Kidney epithelial cell (primary cell): ENCODE results near the gene CCM2L. TPM values are rescaled to one million over a fixed set of nuclear protein-coding genes. Genes with fewer than 3 reads are reported as not detected.

Experiments
- DNase-seq: peaks from one replicate; pipeline ENCODE4 v3.0.0-alpha.2; 2010; ENCODE audit warnings: low read depth
- H3K27me3 ChIP-seq: 2 replicates; pipeline ENCODE4 v1.6.0; 2011; ENCODE audit warnings: low read length; ENCODE audit not compliant: control insufficient read depth, insufficient read depth
- H3K36me3 ChIP-seq: 2 replicates; pipeline ENCODE4 v1.5.1; 2011; ENCODE audit warnings: low read length; ENCODE audit not compliant: control insufficient read depth, insufficient read depth
- H3K4me3 ChIP-seq: 2 replicates; pipeline ENCODE4 v1.5.1; 2011; ENCODE audit warnings: low read depth, mild to moderate bottlenecking, control low read depth, low read length
- CTCF ChIP-seq: IDR thresholded peaks from 2 replicates; pipeline ENCODE4 v1.5.1; 2011; ENCODE audit warnings: mild to moderate bottlenecking, moderate library complexity, low read length, control low read depth, inconsistent platforms; ENCODE audit not compliant: insufficient read depth, poor library complexity, severe bottlenecking
- total RNA-seq: library from RNA; depleted of rRNA; stranded (reverse); fragments of >200 nt; gene quantifications from 2 replicates; pipeline ENCODE4 v1.2.3, GENCODE V29; 2015

Gene CCM2L
- total RNA-seq, 1 donor from 2014 or later, result not detected

GRCh38 chr20:32040142-32040953, 30.1 kb downstream of the CCM2L start:
- H3K27me3 ChIP-seq, result peaks cover 6% of the 10 kb centered on the region
- no peak for DNase-seq
- TF ChIP-seq CTCF, result no peak

GRCh38 chr20:32045999-32046398, 35.8 kb downstream of the CCM2L start:
- TF ChIP-seq CTCF, result no peak
- Histone ChIP-seq H3K4me3 (no peak overlapping the region), H3K27me3 (peaks cover 11% of the 10 kb centered on the region), H3K36me3 (no peaks in the 10 kb centered on the region)
- DNase-seq, result no peak

More at GRCh38 chr20:32040142-32040953, 30.1 kb downstream of the CCM2L start:
- H3K4me3 ChIP-seq, result no peak overlapping the region
- no peaks in the 10 kb centered on the region for H3K36me3 ChIP-seq

- H3K27me3 ChIP-seq, result peaks cover 37% of the 10 kb centered on the region
- no peak overlapping the region for H3K4me3 ChIP-seq
Measured at GRCh38 chr20:32050324-32050841, 40.1 kb downstream of the CCM2L start.

GRCh38 chr20:32050851-32051556, 40.8 kb downstream of the CCM2L start:
- no peak for DNase-seq
- peaks cover 37% of the 10 kb centered on the region for H3K27me3 ChIP-seq
- H3K4me3 ChIP-seq, result no peak overlapping the region
- H3K36me3 ChIP-seq, result no peaks in the 10 kb centered on the region
- no peak for TF ChIP-seq CTCF

More at GRCh38 chr20:32050324-32050841, 40.1 kb downstream of the CCM2L start:
- DNase-seq, result no peak
- H3K36me3 ChIP-seq, result no peaks in the 10 kb centered on the region
- no peak for TF ChIP-seq CTCF

- DNase-seq, result no peak
- Histone ChIP-seq H3K4me3 (no peak overlapping the region), H3K36me3 (no peaks in the 10 kb centered on the region), H3K27me3 (peaks cover 37% of the 10 kb centered on the region)
- TF ChIP-seq CTCF, result no peak
Measured at GRCh38 chr20:32051720-32052089, 41.5 kb downstream of the CCM2L start.
